Measurements from ENCODE around the gene RAD51B.

GRCh38 chr14:68144051-68144681 is 324.6 kb downstream of the RAD51B start:
- TF ChIP-seq CTCF (IDR thresholded peaks at IDR 0.05): no peak
- no peak for TF ChIP-seq EP300 (IDR thresholded peaks at IDR 0.05)
- no peak for TF ChIP-seq POLR2A (IDR thresholded peaks at IDR 0.05)

All from ovary (tissue), 3 donors.